Spleen (tissue), 11 donors: ENCODE data around the gene CCDC141. TPM values are rescaled to one million over a fixed set of nuclear protein-coding genes. Genes with fewer than 3 reads are reported as not detected.

Source experiments
- DNase-seq: peaks from one replicate; pipeline ENCODE4 v3.0.0-alpha.2; 2020
- H3K27ac ChIP-seq, 8 donors: fragments of 200-600 bp; sonication (generic) in 7 of 8; 1 replicate in 4 of 8; 2 replicates in 4 of 8; pipeline versions ENCODE4 v1.5.0 to v1.8.0; 2016 to 2021; ENCODE audit warnings: inconsistent platforms in 4 of 8, mild to moderate bottlenecking in 4 of 8, moderate library complexity in 1 of 8
- H3K27me3 ChIP-seq, 7 donors: fragments of 200-600 bp; sonication (generic) in 6 of 7; replicated peaks in 1 of 7; 1 replicate in 4 of 7; 2 replicates in 3 of 7; pipeline versions ENCODE4 v1.5.0 to v1.8.0; 2016 to 2021; ENCODE audit warnings: inconsistent platforms in 3 of 7, mild to moderate bottlenecking in 1 of 7
- H3K36me3 ChIP-seq, 6 donors: fragments of 200-600 bp; sonication (generic) in 5 of 6; 1 replicate in 4 of 6; 2 replicates in 2 of 6; pipeline versions ENCODE4 v1.5.0 to v1.8.0; 2016 to 2021; ENCODE audit warnings: inconsistent platforms in 2 of 6
- H3K4me1 ChIP-seq, 6 donors: fragments of 200-600 bp; sonication (generic) in 5 of 6; 1 replicate in 3 of 6; 2 replicates in 3 of 6; pipeline versions ENCODE4 v1.5.0 to v1.8.0; 2016 to 2021; ENCODE audit warnings: inconsistent platforms in 3 of 6
- H3K4me3 ChIP-seq, 8 donors: fragments of 200-600 bp; sonication (generic) in 7 of 8; 1 replicate in 4 of 8; 2 replicates in 4 of 8; pipeline versions ENCODE4 v1.5.0 to v1.8.0; 2016 to 2021; ENCODE audit warnings: inconsistent platforms in 4 of 8, mild to moderate bottlenecking in 4 of 8, moderate library complexity in 2 of 8
- H3K9me3 ChIP-seq, 8 donors: fragments of 200-600 bp; sonication (generic) in 7 of 8; 1 replicate in 4 of 8; 2 replicates in 4 of 8; pipeline versions ENCODE4 v1.5.0 to v1.8.0; 2016 to 2021; ENCODE audit warnings: inconsistent platforms in 4 of 8
- CTCF ChIP-seq, 11 experiments: fragments of 200-600 bp in 7 of 11; fragments of 450-650 bp in 4 of 11; sonication (generic) in 4 of 11; IDR thresholded peaks in 8 of 11; conservative IDR thresholded peaks in 3 of 11; 1 replicate in 7 of 11; 2 replicates in 4 of 11; pipeline versions ENCODE4 v1.4.0 to v1.8.0; 2016 to 2021; ENCODE audit warnings: antibody characterized with exemption in 11 of 11, inconsistent platforms in 4 of 11, mild to moderate bottlenecking in 1 of 11
- POLR2A ChIP-seq, 3 donors: fragments of 450-650 bp; IDR thresholded peaks; one replicate each; pipeline ENCODE4 v1.5.1; 2017; ENCODE audit warnings: antibody characterized with exemption in 3 of 3, mild to moderate bottlenecking in 1 of 3
- POLR2AphosphoS5 ChIP-seq, 3 donors: sonication (generic); formaldehyde crosslinking; IDR thresholded peaks; one replicate each; pipeline ENCODE4 v1.5.1; 2017; ENCODE audit warnings: antibody characterized with exemption in 3 of 3
- WGBS, 5 donors: extraction: QIAGEN DNeasy Blood & Tissue Kit in 3 of 5; methylation state at CpG; one replicate each; pipeline versions ENCODE4 v1.1.5 to v1.1.7; 2013 to 2018; 5-methylcytosine and 5-hydroxymethylcytosine counted together
- intact Hi-C: fragments of 100-400 bp; cut with DNase I; formaldehyde crosslinking; loops from one replicate; pipeline ENCODE4 v1.15.0; 2023; ENCODE audit warnings: low total_unique reads
- polyA plus RNA-seq, 3 donors: library from polyadenylated mRNA; stranded (reverse); fragments of 200-250 nt; gene quantifications; one replicate each; pipeline ENCODE4 v1.2.1, GENCODE V29; 2013
- total RNA-seq, 7 donors: library from RNA; depleted of rRNA in 3 of 7; stranded (reverse); fragments of >200 nt in 3 of 7; fragmentation: NEBNext Ultra II Directional in 4 of 7; extraction: Animal tissue kit (Norgen Biotek cat#: 25700) in 4 of 7; gene quantifications; one replicate each; pipeline versions ENCODE4 v1.1.0 to v1.2.1, GENCODE V29; 2016 to 2021
- donor health status: healthy with polysubstance abuse.
- donor health status: DM: no; HTN: no; CAD: no; lungs with moderate emphysema.
- donor health status: DM: no; HTN: no; CAD: no.
- donor health status: Bipolar disorder and iron deficiency.
- donor health status: healthy.
- donor health status: DM: no; HTN: no; CAD: no.
- donor health status: DM: yes; HTN: yes; CAD: no.

The CCDC141 gene
- total and polyA plus RNA-seq, 10 donors, result 0.29 to 21.3 (median 11.4) TPM

- H3K27me3 ChIP-seq, result no peaks in the 10 kb centered on the region
- 67 to 92% (median 77%) methylated on average over 2 of the region's 2 CpGs for WGBS, 5 donors
- H3K4me3 ChIP-seq, result no peak overlapping the region
- no peak for TF ChIP-seq POLR2A (IDR thresholded peaks at IDR 0.05)
- TF ChIP-seq CTCF (IDR thresholded peaks at IDR 0.05 in 8 of 11, conservative IDR thresholded peaks at IDR 0.05 in 3 of 11), result no peak
- TF ChIP-seq POLR2AphosphoS5 (IDR thresholded peaks at IDR 0.05), result no peak
- intact Hi-C loops, result loop anchor here (5.0 kb wide), 1 partner anchor 114 kb away; no protein-coding TSS in a partner anchor
- H3K27ac ChIP-seq, result no peak overlapping the region
- H3K4me1 ChIP-seq, result peaks cover 0 to 22% (median 4%) of the 10 kb centered on the region in 6 donors
- no peak for DNase-seq
- H3K36me3 ChIP-seq, result no peaks in the 10 kb centered on the region
- no peaks in the 10 kb centered on the region for H3K9me3 ChIP-seq
These were observed 138.9 kb downstream of the CCDC141 start for GRCh38 chr2:178911039-178911438.

DNA sequence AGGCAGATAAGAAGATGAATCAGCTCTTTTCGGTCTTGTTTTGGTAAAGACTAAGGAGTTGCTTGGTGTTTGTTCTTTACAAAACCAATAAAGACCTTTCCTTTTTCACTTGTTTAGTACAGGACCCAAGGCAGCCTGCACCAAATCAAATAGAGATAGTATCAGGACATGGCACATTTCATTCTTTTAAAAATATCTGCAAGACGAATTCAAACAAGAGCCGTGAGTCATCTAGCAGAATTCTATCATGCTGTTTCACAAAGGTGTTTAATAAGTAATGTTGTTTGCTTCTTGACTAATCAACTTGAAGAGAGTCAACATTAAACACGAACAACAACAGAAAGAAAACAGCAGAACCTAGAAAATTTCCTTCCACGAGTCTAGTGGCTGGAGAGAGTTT, 139.9 kb downstream of the CCDC141 start:
- no peak for TF ChIP-seq POLR2AphosphoS5 (IDR thresholded peaks at IDR 0.05)
- TF ChIP-seq CTCF (IDR thresholded peaks at IDR 0.05 in 8 of 11, conservative IDR thresholded peaks at IDR 0.05 in 3 of 11), result no peak
- no peak for TF ChIP-seq POLR2A (IDR thresholded peaks at IDR 0.05)
- H3K36me3 ChIP-seq, result no peaks in the 10 kb centered on the region
- no peak for DNase-seq
- WGBS, 5 donors, result 85 to 95% (median 92%) methylated on average over 5 of the region's 5 CpGs
- no peaks in the 10 kb centered on the region for H3K9me3 ChIP-seq
- intact Hi-C loops, result loop anchor here (5.0 kb wide), 1 partner anchor 113 kb away; no protein-coding TSS in a partner anchor
- H3K4me1 ChIP-seq, result peaks cover 0 to 22% (median 4%) of the 10 kb centered on the region in 6 donors
- no peak overlapping the region for H3K4me3 ChIP-seq
- no peaks in the 10 kb centered on the region for H3K27me3 ChIP-seq
- no peak overlapping the region for H3K27ac ChIP-seq

GRCh38 chr2:178909507-178909906, 140.4 kb downstream of the CCDC141 start:
- TF ChIP-seq CTCF (IDR thresholded peaks at IDR 0.05 in 8 of 11, conservative IDR thresholded peaks at IDR 0.05 in 3 of 11), result no peak
- no peak for TF ChIP-seq POLR2AphosphoS5 (IDR thresholded peaks at IDR 0.05)
- intact Hi-C loops, result no loop called here
- Histone ChIP-seq H3K4me3 (no peak overlapping the region), H3K36me3 (no peaks in the 10 kb centered on the region), H3K9me3 (no peaks in the 10 kb centered on the region), H3K4me1 (peaks cover 0 to 20% (median 4%) of the 10 kb centered on the region in 6 donors), H3K27ac (no peak overlapping the region), H3K27me3 (no peaks in the 10 kb centered on the region)
- DNase-seq, result no peak
- 84 to 98% (median 93%) methylated on average over 2 of the region's 2 CpGs for WGBS, 5 donors

- Histone ChIP-seq H3K36me3 (no peaks in the 10 kb centered on the region), H3K9me3 (no peaks in the 10 kb centered on the region), H3K4me1 (peaks cover 0 to 14% (median 4%) of the 10 kb centered on the region in 6 donors), H3K4me3 (no peak overlapping the region), H3K27me3 (no peaks in the 10 kb centered on the region), H3K27ac (no peak overlapping the region)
- TF ChIP-seq CTCF (IDR thresholded peaks at IDR 0.05 in 8 of 11, conservative IDR thresholded peaks at IDR 0.05 in 3 of 11), result no peak
- no peak for TF ChIP-seq POLR2AphosphoS5 (IDR thresholded peaks at IDR 0.05)
- TF ChIP-seq POLR2A (IDR thresholded peaks at IDR 0.05), result no peak
- intact Hi-C loops, result no loop called here
- DNase-seq, result no peak
These were observed 141.1 kb downstream of the CCDC141 start for GRCh38 chr2:178908810-178909209.
